Progenitor cell of endocrine pancreas (in vitro differentiated cells): Measurements from ENCODE around the gene WFDC1. TPM values are rescaled to one million over a fixed set of nuclear protein-coding genes. Genes with fewer than 3 reads are reported as not detected.
A peak's percentile ranks its signal among the peaks of the same experiment; 100 is the strongest.

Experiments used
- DNase-seq: peaks from one replicate; pipeline ENCODE4 v3.0.0; 2021; ENCODE audit warnings: low spot score; ENCODE audit not compliant: unreplicated experiment
- H3K27ac Mint-ChIP-seq: 2 replicates; pipeline ENCODE4 v1.8.0; 2021; ENCODE audit warnings: mild to moderate bottlenecking, moderate library complexity, mixed read lengths
- H3K27me3 Mint-ChIP-seq: 2 replicates; pipeline ENCODE4 v1.8.0; 2021; ENCODE audit warnings: mixed read lengths
- H3K36me3 Mint-ChIP-seq: 2 replicates; pipeline ENCODE4 v1.8.0; 2022; ENCODE audit warnings: mixed read lengths; ENCODE audit not compliant: insufficient read depth
- H3K4me1 Mint-ChIP-seq: 2 replicates; pipeline ENCODE4 v1.8.0; 2021; ENCODE audit warnings: low read depth, mixed read lengths
- H3K4me3 Mint-ChIP-seq: 2 replicates; pipeline ENCODE4 v1.8.0; 2021; ENCODE audit warnings: low read depth, mild to moderate bottlenecking, moderate library complexity, mixed read lengths
- H3K9me3 Mint-ChIP-seq: 2 replicates; pipeline ENCODE4 v1.8.0; 2021; ENCODE audit warnings: low read depth, mixed read lengths
- total RNA-seq: library from RNA; stranded (reverse); gene quantifications from 2 replicates; pipeline ENCODE4 v1.2.1, GENCODE V29; 2021
- TF ChIP-seq, protein P1 (sequence below): fragments of 200-600 bp; sonication (generic); IDR thresholded peaks from one replicate; pipeline ENCODE4 v1.5.0; 2021; ENCODE audit warnings: antibody characterized with exemption, mild to moderate bottlenecking; ENCODE audit not compliant: unreplicated experiment

WFDC1 gene
- total RNA-seq, 1 donor from 2014 or later, result 0.24 TPM

DNA sequence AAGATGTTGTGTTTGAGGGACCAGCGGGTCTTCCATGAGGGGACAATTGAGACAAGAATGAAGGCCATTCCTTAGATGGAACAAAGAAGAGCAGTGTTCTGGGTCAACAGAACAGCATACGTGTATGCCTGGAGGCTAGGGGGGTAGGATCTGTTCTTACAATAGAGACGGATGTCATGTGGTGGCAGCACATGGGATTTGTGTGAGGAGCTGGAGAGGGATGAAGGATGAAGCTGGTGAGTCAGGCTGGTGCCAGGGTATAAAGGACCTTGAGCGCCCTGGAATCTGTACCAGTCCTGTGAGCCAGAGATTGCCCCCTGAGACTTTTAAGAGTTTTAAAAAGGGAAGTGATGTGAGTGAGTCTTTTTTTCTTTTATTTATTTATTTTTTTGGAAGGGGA, 22.8 kb upstream of the WFDC1 start:
- Mint-ChIP-seq H3K27me3 (peaks cover 28% of the 10 kb centered on the region), H3K4me3 (no peak overlapping the region), H3K4me1 (peaks cover 3% of the 10 kb centered on the region), H3K36me3 (no peaks in the 10 kb centered on the region), H3K9me3 (no peaks in the 10 kb centered on the region), H3K27ac (no peak overlapping the region)
- TF ChIP-seq, protein P1, sequence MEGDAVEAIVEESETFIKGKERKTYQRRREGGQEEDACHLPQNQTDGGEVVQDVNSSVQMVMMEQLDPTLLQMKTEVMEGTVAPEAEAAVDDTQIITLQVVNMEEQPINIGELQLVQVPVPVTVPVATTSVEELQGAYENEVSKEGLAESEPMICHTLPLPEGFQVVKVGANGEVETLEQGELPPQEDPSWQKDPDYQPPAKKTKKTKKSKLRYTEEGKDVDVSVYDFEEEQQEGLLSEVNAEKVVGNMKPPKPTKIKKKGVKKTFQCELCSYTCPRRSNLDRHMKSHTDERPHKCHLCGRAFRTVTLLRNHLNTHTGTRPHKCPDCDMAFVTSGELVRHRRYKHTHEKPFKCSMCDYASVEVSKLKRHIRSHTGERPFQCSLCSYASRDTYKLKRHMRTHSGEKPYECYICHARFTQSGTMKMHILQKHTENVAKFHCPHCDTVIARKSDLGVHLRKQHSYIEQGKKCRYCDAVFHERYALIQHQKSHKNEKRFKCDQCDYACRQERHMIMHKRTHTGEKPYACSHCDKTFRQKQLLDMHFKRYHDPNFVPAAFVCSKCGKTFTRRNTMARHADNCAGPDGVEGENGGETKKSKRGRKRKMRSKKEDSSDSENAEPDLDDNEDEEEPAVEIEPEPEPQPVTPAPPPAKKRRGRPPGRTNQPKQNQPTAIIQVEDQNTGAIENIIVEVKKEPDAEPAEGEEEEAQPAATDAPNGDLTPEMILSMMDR, result no peak
- no peak for DNase-seq

DNA sequence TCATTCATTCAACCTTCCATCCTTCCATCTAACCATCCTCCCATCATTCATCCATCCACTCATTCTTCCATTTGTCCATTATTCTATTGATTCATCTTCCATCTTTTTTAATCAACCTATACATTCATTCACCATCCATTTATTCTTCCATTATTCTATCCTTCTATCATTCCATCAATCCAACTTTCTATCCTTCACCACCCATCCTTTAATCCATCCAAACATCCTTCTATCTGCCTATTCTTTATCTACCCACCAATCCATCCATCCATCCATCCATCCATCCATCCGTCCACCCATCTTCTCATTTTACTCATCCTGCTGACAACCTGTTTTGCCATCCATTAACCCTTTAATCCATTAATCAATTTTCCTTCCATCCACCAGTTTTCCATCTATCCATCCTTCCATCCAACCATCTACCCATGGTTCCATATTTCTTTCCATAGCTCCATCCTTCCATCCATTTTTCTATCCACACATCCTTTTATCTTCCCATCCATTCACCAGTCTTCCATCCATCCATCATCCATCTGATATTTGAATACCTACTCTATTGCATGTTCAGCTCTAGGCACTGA, 21.8 kb upstream of the WFDC1 start:
- TF ChIP-seq, protein P1, result no peak
- peaks cover 25% of the 10 kb centered on the region for H3K27me3 Mint-ChIP-seq
- H3K4me1 Mint-ChIP-seq, result peaks cover 3% of the 10 kb centered on the region
- no peaks in the 10 kb centered on the region for H3K9me3 Mint-ChIP-seq
- no peak overlapping the region for H3K4me3 Mint-ChIP-seq
- H3K36me3 Mint-ChIP-seq, result no peaks in the 10 kb centered on the region
- no peak overlapping the region for H3K27ac Mint-ChIP-seq
- no peak for DNase-seq

DNA sequence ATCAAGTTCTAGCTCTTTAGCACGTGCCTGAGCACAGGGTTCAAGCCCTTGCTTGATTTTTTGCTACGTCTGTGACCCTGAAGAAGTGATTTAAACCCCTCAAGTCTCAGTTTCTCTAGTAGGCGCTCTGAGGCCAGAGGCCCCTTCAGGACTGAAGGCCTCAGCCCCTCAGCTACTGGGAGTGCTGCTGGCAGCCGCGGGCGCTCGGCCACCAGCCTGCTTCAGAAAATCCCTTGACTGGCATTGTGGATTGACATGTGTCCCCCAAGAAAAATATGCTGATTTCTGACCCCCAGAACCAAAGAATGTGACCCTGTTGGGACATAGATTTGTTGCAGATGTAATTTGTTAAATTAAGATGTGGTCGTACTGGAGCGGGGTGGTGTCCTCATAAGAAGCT, 20.2 kb upstream of the WFDC1 start:
- Mint-ChIP-seq H3K4me3 (no peak overlapping the region), H3K36me3 (no peaks in the 10 kb centered on the region), H3K9me3 (no peaks in the 10 kb centered on the region), H3K4me1 (no peaks in the 10 kb centered on the region), H3K27ac (no peak overlapping the region), H3K27me3 (peaks cover 33% of the 10 kb centered on the region)
- DNase-seq, result no peak
- TF ChIP-seq, protein P1, result no peak

DNA sequence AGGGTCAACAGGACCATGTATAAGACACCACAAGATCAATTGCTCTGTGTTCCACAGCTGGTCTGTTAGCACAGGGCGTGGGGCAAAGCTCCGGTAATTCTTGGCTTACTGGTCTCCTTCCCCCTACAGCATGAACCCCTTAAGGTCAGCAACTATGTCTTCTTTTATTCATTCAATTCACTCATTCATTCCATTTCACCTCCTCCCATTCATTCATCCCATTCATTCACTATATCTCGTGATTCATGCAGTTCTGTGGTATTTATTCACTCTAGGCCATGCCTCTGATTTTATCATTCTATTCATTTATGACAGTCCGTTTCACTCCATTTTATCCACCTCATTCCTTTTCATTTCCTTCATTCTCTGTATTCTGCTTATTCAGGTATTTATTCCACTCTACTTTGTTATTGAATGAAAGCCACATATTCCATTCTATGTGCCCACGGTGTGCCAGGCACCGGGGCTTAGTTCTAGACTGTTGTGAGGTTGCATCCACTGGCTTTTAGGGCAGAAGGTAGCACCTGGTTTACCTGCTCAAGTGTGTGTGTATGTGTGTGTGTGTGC, 19.0 kb upstream of the WFDC1 start:
- no peak overlapping the region for H3K27ac Mint-ChIP-seq
- no peak for DNase-seq
- H3K4me3 Mint-ChIP-seq, result no peak overlapping the region
- H3K4me1 Mint-ChIP-seq, result no peaks in the 10 kb centered on the region
- TF ChIP-seq, protein P1, result no peak
- peaks cover 30% of the 10 kb centered on the region for H3K27me3 Mint-ChIP-seq
- H3K36me3 Mint-ChIP-seq, result no peaks in the 10 kb centered on the region
- H3K9me3 Mint-ChIP-seq, result no peaks in the 10 kb centered on the region

DNA sequence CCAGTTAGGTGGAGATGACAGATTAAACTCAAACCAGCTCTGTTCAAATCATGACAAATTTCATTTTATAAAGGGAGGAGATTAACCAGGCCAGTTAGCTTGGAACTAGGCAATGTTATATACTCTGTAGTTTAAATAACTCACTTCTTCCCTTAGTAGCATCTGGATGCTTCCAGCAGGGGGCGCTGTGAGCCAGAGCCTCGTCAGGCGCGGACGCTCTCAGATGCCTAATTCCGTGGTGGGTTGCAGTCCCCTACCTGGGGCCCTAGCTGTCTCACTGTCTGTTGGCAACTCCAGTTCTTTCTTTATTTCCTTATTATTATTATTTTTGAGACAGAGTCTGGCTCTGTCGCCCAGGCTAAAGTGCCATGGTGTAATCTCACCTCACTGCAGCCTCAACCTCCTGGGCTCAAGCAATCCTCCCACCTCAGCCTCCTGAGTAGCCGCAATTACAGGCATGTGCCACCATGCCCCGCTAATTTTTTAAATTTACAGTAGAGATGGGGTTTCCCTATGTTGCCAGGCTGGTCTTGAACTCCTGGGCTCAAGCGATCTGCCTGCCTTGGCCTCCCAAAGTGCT, 17.3 kb upstream of the WFDC1 start:
- TF ChIP-seq, protein P1, result peak; percentile 93
- peaks cover 35% of the 10 kb centered on the region for H3K27me3 Mint-ChIP-seq
- H3K4me1 Mint-ChIP-seq, result no peaks in the 10 kb centered on the region
- H3K36me3 Mint-ChIP-seq, result no peaks in the 10 kb centered on the region
- no peaks in the 10 kb centered on the region for H3K9me3 Mint-ChIP-seq
- no peak overlapping the region for H3K27ac Mint-ChIP-seq
- DNase-seq, result peak; percentile 67
- H3K4me3 Mint-ChIP-seq, result no peak overlapping the region
